Kidney capillary endothelial cell (primary cell): ENCODE measurements around the gene CCDC86.

Experiments used
- DNase-seq: peaks from one replicate; pipeline ENCODE4 v3.0.0-alpha.2; 2018; ENCODE audit warnings: low spot score

The CCDC86 gene

GRCh38 chr11:60868682-60869450, 27.0 kb downstream of the CCDC86 start:
- DNase-seq: no peak

- DNase-seq: no peak
Measured at GRCh38 chr11:60869451-60869825, 27.5 kb downstream of the CCDC86 start.

- DNase-seq: no peak
Measured at GRCh38 chr11:60870276-60870675, 28.4 kb downstream of the CCDC86 start.

- no peak for DNase-seq
Measured at GRCh38 chr11:60870733-60871377, 28.9 kb downstream of the CCDC86 start.

GRCh38 chr11:60871378-60872061, 29.6 kb downstream of the CCDC86 start:
- DNase-seq: no peak

GRCh38 chr11:60872124-60872960, 30.4 kb downstream of the CCDC86 start:
- DNase-seq: no peak

GRCh38 chr11:60872961-60873524, 31.1 kb downstream of the CCDC86 start:
- DNase-seq: peak; percentile 41

- no peak for DNase-seq
Measured at GRCh38 chr11:60873533-60873932, 31.6 kb downstream of the CCDC86 start.

- no peak for DNase-seq
Measured at GRCh38 chr11:60874421-60875365, 32.8 kb downstream of the CCDC86 start.

GRCh38 chr11:60875366-60876167, 33.7 kb downstream of the CCDC86 start:
- DNase-seq: no peak

GRCh38 chr11:60876168-60876485, 34.2 kb downstream of the CCDC86 start:
- DNase-seq: no peak

- DNase-seq: no peak
Measured at GRCh38 chr11:60878245-60879101, 36.6 kb downstream of the CCDC86 start.

GRCh38 chr11:60879104-60879503, 37.2 kb downstream of the CCDC86 start:
- DNase-seq: no peak

- DNase-seq: no peak
Measured at GRCh38 chr11:60879971-60880588, 38.2 kb downstream of the CCDC86 start.

GRCh38 chr11:60880643-60881282, 38.9 kb downstream of the CCDC86 start:
- DNase-seq: no peak

- DNase-seq: peak; percentile 58
Measured at GRCh38 chr11:60887556-60887955, 45.6 kb downstream of the CCDC86 start.

- DNase-seq: no peak
Measured at GRCh38 chr11:60889869-60890311, 48.0 kb downstream of the CCDC86 start.

GRCh38 chr11:60890696-60891095, 48.8 kb downstream of the CCDC86 start:
- DNase-seq: no peak
